HTERT RPE-1 (cell line): ENCODE data around the gene TOP3B.

ENCODE experiments used
- in situ Hi-C: fragments of 300-500 bp; cut with MboI; formaldehyde crosslinking; loops from 4 replicates; pipeline ENCODE4 v1.14.3; 2020; ENCODE audit warnings: low sequenced_read_pairs

TOP3B gene

GRCh38 chr22:21982338-21982965 is at the start of gene TOP3B:
Gene TOP3B (minus strand): TSS chr22:21982787. CDS start chr22:21975709, 7,078 bp downstream.
- in situ Hi-C loops = no loop called here

DNA sequence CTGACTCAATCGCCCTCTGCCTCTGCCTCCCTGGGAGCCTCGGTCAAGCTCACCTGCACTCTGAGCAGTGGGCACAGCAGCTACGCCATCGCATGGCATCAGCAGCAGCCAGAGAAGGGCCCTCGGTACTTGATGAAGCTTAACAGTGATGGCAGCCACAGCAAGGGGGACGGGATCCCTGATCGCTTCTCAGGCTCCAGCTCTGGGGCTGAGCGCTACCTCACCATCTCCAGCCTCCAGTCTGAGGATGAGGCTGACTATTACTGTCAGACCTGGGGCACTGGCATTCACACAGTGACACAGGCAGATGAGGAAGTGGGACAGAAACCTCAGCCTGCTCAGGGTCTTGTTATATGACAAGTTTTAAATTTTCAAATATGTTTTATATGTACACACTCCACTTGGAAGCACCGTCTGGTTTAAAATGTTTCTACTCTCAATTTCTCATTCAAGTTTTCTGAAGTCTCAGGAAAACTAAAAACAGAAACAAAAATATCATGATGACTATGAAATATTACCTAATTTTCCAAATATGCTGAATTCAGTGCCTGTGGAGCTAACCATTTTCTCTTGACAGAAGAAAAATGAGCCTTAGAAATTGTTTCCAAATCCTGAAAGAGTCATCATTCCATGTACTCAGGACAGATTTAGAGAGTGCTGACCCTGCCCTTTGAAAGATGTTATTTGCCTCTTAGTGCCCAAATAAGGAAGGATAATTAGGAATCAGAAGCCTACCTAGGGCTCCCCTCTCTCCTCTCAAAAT is 48.8 kb upstream of the TOP3B start:
- in situ Hi-C loops = no loop called here

DNA sequence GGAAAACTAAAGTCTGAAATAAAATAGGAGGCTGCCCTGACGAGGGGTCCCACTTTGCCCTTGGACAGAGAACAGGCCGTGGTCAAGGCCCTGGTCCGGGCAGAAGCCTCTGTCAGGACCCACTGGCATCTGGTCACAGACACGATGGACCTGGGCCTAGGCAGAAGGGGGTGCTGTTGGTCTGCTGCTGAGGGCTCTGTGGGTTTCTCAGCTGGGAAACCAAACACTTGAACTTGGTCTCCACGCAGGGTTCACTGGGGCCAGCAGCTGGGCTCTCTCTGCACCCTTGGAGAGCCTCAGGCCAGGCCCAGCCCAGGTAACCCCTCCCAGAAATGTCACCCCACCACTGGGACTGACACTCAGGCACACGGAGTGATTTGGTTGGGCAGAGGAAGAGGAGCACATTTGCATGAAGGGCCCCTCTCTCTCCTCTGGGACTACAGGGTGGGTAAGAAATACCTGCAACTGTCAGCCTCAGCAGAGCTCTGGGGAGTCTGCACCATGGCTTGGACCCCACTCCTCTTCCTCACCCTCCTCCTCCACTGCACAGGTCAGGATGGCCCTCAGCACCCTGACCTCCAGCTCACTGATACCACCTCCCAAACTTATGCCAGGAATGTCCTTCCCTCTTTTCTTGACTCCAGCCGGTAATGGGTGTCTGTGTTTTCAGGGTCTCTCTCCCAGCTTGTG is 48.1 kb upstream of the TOP3B start:
- in situ Hi-C loops = no loop called here

DNA sequence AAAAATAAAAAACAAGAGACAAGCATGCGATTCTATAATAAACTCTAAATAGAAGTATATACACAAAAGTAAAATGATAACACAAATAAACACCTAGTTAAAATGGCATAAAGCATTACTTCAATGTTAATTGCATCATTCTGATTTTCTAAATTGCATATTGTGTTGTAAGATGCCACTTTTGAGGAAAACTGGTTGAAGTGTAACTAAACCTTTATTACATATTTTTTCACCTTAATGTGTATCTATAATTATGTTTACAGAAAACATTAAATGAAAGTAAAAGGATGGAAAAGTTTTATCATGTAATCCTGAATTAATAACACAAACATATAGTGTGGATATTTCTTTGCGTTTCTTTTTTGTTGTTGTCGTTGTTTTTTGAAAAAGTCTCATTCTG is 45.4 kb upstream of the TOP3B start:
- in situ Hi-C loops = no loop called here

DNA sequence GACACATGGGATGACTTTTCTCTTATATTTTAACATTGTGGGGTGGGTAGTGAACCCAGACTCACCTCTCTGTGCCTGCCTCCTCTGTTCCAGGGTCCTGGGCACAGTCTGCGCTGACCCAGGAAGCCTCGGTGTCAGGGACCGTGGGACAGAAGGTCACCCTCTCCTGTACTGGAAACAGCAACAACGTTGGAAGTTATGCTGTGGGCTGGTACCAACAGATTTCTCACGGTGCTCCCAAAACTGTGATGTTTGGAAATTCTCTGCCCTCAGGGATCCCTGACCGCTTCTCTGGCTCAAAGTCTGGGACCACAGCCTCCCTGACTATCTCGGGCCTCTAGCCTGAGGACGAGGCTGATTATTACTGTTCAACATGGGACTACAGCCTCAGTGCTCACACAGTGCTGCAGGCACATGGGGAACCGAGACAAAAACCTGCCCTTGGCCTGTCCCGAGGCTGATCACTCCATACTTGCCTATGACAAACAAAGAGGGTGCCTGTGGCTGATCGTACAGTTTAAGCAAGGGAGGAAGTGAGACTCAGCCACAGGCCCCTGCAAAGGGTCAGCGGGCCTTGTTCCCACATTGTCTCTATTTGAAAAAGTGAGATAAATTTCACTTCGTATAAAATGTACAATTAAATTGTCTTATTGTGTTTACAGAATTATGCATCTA is 43.7 kb upstream of the TOP3B start:
- in situ Hi-C loops = no loop called here

GRCh38 chr22:22025320-22026156 is 43.0 kb upstream of the TOP3B start:
- in situ Hi-C loops = no loop called here

- in situ Hi-C loops = no loop called here
Observed at GRCh38 chr22:22024440-22024839, 41.9 kb upstream of the TOP3B start.

- in situ Hi-C loops = no loop called here
Observed at GRCh38 chr22:22023581-22024137, 41.1 kb upstream of the TOP3B start.

GRCh38 chr22:22022947-22023534 is 40.5 kb upstream of the TOP3B start:
- in situ Hi-C loops = no loop called here

- in situ Hi-C loops = no loop called here
Observed at GRCh38 chr22:22022255-22022840, 39.8 kb upstream of the TOP3B start.

- in situ Hi-C loops = no loop called here
Observed at GRCh38 chr22:22021162-22021750, 38.7 kb upstream of the TOP3B start.

GRCh38 chr22:22020425-22020852 is 37.9 kb upstream of the TOP3B start:
- in situ Hi-C loops = no loop called here

DNA sequence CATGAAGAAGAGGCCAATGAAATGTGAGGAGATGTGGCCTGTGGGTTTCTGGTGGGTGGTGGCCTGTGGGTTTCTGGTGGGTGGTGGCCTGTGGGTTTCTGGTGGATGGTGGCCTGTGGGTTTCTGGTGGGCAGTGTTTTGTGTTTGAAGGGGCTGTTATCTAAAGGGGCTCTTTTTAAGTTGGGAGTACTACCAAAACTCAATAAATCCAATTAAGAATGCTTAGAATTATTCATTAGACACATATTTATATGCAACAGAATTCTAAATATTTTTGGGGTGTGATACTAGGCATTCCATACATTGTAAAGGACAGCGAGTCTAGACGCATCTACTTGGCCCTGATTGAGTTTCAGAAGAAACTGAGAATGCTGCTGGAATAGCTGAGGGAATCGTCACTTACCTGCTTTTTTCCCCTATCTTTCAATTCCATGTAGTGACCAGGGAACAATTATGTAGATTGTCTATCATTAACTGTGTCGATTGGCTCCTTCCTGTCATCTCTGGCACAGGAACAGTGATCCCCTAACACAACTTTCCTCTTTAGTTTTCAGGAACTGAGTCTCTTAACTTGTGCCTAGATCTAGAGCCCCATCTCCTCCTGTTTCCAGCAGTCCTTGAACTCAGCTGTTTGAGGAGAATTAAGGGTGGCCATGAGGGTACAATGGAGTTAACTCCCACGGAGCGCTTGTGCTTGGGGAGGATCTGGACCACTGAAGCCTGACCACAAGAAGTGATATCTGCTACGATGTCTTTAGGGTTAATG is 37.3 kb upstream of the TOP3B start:
- in situ Hi-C loops = no loop called here

DNA sequence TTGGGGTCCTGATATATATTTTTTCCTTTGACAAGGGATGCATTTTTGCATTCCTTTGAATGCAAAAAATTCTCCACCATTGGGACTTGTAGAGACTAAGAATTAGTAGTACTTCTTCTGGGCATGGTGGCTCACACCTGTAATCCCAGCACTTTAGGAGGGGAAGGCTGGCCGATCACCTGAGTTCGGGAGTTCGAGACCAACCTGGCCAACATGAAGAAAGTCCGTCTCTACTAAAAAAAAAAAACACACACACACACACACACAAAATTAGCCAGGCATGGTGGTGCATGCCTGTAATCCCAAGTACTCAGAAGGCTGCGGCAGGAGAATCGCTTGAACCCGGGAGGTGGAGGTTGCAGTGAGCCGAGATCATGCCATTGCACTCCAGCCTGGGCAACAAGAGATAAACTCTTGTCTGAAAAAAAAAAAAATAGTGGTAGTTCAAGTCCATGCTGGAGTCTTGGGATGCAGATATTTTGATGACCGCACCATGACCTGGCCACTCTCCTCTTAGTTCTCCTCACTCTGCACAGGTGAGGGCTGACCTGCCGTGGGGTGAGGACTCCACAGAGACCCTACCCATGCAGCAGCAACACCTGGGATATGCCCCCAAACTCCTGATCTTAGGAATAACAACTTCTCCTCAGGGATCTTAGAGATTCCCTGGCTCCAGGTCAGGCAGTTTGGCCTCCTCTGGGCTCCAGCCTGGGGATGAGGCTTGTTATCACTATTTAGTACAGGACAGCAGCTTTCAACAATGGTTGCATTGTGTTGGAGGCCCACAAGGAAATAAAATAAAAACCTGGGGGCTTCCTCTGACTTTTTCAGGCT is 36.5 kb upstream of the TOP3B start:
- in situ Hi-C loops = no loop called here

- in situ Hi-C loops = no loop called here
Observed at GRCh38 chr22:22015631-22016030, 33.0 kb upstream of the TOP3B start.

GRCh38 chr22:22014285-22014659 is 31.7 kb upstream of the TOP3B start:
- in situ Hi-C loops = no loop called here

- in situ Hi-C loops = no loop called here
Observed at GRCh38 chr22:22013559-22014284, 31.1 kb upstream of the TOP3B start.
